Esophagus (tissue), 2 donors: ENCODE data around the gene SH3PXD2A. TPM values are rescaled to one million over a fixed set of nuclear protein-coding genes. Genes with fewer than 3 reads are reported as not detected.
A peak's percentile ranks its signal among the peaks of the same experiment; 100 is the strongest.

Source experiments
- H3K27ac ChIP-seq, 2 donors: one replicate each; pipeline ENCODE4 v1.5.1; 2013; ENCODE audit warnings: low read depth in 2 of 2, mild to moderate bottlenecking in 2 of 2, inconsistent platforms in 1 of 2, low read length in 1 of 2, moderate library complexity in 1 of 2
- H3K27me3 ChIP-seq, 2 donors: one replicate each; pipeline ENCODE4 v1.6.1; 2013; ENCODE audit warnings: low read length in 2 of 2, control low read depth in 1 of 2, mild to moderate bottlenecking in 1 of 2; ENCODE audit not compliant: insufficient read depth in 2 of 2, control insufficient read depth in 1 of 2
- H3K36me3 ChIP-seq, 2 donors: one replicate each; pipeline ENCODE4 v1.6.1; 2013; ENCODE audit warnings: low read length in 1 of 2; ENCODE audit not compliant: control insufficient read depth in 2 of 2, insufficient read depth in 2 of 2
- H3K4me1 ChIP-seq, 2 donors: one replicate each; pipeline ENCODE4 v1.6.1; 2013; ENCODE audit warnings: low read length in 1 of 2; ENCODE audit not compliant: control insufficient read depth in 2 of 2, insufficient read depth in 2 of 2
- H3K4me3 ChIP-seq, 2 donors: one replicate each; pipeline ENCODE4 v1.5.1; 2013; ENCODE audit warnings: low read length in 2 of 2, mild to moderate bottlenecking in 2 of 2, low read depth in 1 of 2, moderate library complexity in 1 of 2
- H3K9me3 ChIP-seq, 2 donors: one replicate each; pipeline ENCODE4 v1.6.1; 2013; ENCODE audit warnings: mild to moderate bottlenecking in 2 of 2, low read depth in 1 of 2, low read length in 1 of 2, moderate library complexity in 1 of 2; ENCODE audit not compliant: control insufficient read depth in 2 of 2, insufficient read depth in 1 of 2
- WGBS, 2 donors: extraction: QIAGEN DNeasy Blood & Tissue Kit; methylation state at CpG; one replicate each; pipeline ENCODE4 v1.1.7; 2013; 5-methylcytosine and 5-hydroxymethylcytosine counted together
- polyA plus RNA-seq, 2 donors: library from polyadenylated mRNA; stranded (reverse); fragments of 200-250 nt; gene quantifications; one replicate each; pipeline ENCODE4 v1.2.3, GENCODE V29; 2013
- donor health status: healthy with polysubstance abuse.
- donor health status: Bipolar disorder and iron deficiency.

Gene SH3PXD2A
- polyA plus RNA-seq, 2 donors: 14.9 to 34.2 TPM

- H3K27ac ChIP-seq: no peak overlapping the region
- WGBS, 2 donors: 64 to 80% methylated on average over 3 of the region's 3 CpGs
- H3K9me3 ChIP-seq: no peaks in the 10 kb centered on the region
- peaks cover 3 to 5% of the 10 kb centered on the region in 2 donors for H3K36me3 ChIP-seq
- H3K4me3 ChIP-seq: no peak overlapping the region
- no peaks in the 10 kb centered on the region for H3K27me3 ChIP-seq
- H3K4me1 ChIP-seq: peaks cover 0 to 5% of the 10 kb centered on the region in 2 donors
These were observed 36.8 kb upstream of the SH3PXD2A start for GRCh38 chr10:103892181-103892580.

DNA sequence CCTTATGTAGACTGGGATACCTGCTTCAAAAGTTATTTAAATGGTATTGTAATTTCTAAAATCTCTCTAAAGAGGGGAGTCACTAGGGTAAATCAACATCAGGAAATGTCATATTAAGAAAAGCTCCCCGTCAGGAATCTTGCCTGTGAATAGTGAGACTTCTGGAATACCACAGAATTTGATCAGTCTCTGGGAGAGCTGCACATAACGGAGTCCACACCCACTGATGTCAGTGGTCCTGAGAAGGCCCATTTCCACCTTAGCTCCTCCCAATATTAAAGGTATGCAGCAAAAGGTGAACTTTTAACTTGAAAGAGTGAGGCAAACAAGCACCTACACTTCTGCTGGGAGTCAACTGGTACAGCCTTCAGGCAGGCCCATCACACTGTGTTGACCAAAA is 35.3 kb upstream of the SH3PXD2A start:
- WGBS, 2 donors: 66 to 78% methylated on average over 2 of the region's 2 CpGs
- peaks cover 0 to 5% of the 10 kb centered on the region in 2 donors for H3K4me1 ChIP-seq
- H3K4me3 ChIP-seq: peak overlapping the region in 1 of 2 donors; percentile 21

DNA sequence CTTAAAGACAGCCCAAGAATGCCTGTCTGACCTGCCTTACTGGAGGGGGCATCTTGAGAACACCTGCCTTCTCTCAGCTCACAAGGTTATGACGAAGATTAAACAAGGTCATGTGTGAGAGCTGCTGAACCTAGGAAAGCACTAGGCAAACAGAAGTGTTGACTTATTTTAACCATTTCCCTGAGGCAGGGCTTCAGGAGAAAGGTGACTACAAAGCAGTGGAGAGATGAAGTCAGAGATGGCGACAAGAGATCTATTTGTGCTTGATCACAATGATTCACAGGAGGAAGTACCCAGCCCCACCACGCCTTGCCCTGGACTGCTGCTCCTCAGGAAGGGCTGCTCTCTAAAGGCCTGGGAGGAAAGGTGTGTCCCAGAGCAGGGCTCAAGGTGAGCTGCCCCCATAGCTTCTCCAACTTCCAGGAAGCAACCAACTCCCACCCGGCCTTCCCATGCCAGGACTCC is 34.9 kb upstream of the SH3PXD2A start:
- no peaks in the 10 kb centered on the region for H3K9me3 ChIP-seq
- peaks cover 3% of the 10 kb centered on the region in 2 donors for H3K36me3 ChIP-seq
- H3K4me3 ChIP-seq: no peak overlapping the region
- peak overlapping the region; percentile 91 to 98 for H3K27ac ChIP-seq
- H3K4me1 ChIP-seq: peaks cover 0 to 5% of the 10 kb centered on the region in 2 donors
- H3K27me3 ChIP-seq: no peaks in the 10 kb centered on the region
- WGBS, 2 donors: 42 to 53% methylated on average over 4 of the region's 4 CpGs

More for the DNA sequence above, 35.3 kb upstream of the SH3PXD2A start:
- H3K36me3 ChIP-seq: peaks cover 3% of the 10 kb centered on the region in 2 donors
- H3K27ac ChIP-seq: peak overlapping the region; percentile 91 to 98
- no peaks in the 10 kb centered on the region for H3K9me3 ChIP-seq
- H3K27me3 ChIP-seq: no peaks in the 10 kb centered on the region

DNA sequence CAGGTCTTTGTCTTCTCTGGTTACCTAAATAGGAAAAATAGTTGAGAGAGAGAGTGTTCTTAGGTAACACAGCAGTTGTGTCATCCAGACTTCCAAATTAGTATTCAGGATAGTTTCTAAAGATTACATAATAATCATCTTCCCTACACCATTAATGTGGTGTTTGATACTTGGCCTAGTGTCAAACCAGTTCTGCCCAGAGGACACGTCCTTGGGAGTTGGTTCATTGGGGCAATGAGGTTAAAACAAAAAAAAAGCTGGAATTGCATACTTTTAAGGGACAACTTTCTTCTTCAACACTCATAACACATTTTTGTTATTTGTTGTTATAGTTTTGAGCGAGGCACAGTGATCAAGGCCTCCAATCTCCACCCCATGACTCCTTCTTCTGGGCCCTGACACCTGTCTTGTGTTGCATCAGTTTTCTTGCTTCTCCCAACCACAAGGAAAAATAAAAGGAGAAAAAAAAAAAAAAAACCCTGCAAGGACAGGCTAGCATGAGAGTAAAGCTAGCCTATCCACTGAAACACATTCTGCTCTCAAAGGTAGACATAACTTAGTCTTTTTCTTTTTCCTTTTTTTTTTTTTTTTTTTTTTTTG is 33.8 kb upstream of the SH3PXD2A start:
- H3K4me3 ChIP-seq: no peak overlapping the region
- H3K27me3 ChIP-seq: no peaks in the 10 kb centered on the region
- peaks cover 0 to 5% of the 10 kb centered on the region in 2 donors for H3K4me1 ChIP-seq
- peaks cover 3% of the 10 kb centered on the region in 2 donors for H3K36me3 ChIP-seq
- peak overlapping the region; percentile 80 to 91 for H3K27ac ChIP-seq
- 58% methylated on average over 2 of the region's 2 CpGs for WGBS, 2 donors
- H3K9me3 ChIP-seq: no peaks in the 10 kb centered on the region

GRCh38 chr10:103888113-103888841 is 32.9 kb upstream of the SH3PXD2A start:
- Histone ChIP-seq H3K27ac (peak overlapping the region; percentile 80 to 91), H3K27me3 (no peaks in the 10 kb centered on the region), H3K4me3 (no peak overlapping the region), H3K36me3 (peaks cover 3% of the 10 kb centered on the region in 2 donors), H3K4me1 (peaks cover 0 to 5% of the 10 kb centered on the region in 2 donors), H3K9me3 (no peaks in the 10 kb centered on the region)
- 5 to 8% methylated on average over 6 of the region's 6 CpGs for WGBS, 2 donors

DNA sequence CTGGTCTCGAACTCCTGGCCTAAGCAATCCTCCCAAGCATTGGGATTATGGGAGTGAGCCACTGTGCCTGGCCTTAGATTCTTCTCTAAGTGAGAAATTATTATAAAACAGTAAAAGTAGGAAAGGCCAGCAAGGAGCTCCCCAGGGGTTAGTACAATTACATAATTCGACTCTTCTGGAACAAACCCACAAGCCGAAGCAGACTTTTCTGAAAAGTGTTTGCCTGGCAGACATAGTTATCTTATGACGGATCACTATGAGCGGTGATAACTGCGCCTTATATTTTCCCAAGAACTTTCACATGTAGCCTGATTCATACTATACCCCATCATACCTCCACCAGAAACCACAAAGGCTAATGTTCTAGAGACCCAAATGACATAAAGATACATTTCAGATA is 30.2 kb upstream of the SH3PXD2A start:
- Histone ChIP-seq H3K36me3 (peaks cover 2 to 10% of the 10 kb centered on the region in 2 donors), H3K4me1 (peaks cover 0 to 9% of the 10 kb centered on the region in 2 donors), H3K9me3 (no peaks in the 10 kb centered on the region), H3K4me3 (no peak overlapping the region), H3K27me3 (no peaks in the 10 kb centered on the region), H3K27ac (no peak overlapping the region)
- 68 to 75% methylated on average over 6 of the region's 6 CpGs for WGBS, 2 donors

GRCh38 chr10:103884681-103885139 is 29.3 kb upstream of the SH3PXD2A start:
- 54 to 57% methylated on average over 3 of the region's 3 CpGs for WGBS, 2 donors

DNA sequence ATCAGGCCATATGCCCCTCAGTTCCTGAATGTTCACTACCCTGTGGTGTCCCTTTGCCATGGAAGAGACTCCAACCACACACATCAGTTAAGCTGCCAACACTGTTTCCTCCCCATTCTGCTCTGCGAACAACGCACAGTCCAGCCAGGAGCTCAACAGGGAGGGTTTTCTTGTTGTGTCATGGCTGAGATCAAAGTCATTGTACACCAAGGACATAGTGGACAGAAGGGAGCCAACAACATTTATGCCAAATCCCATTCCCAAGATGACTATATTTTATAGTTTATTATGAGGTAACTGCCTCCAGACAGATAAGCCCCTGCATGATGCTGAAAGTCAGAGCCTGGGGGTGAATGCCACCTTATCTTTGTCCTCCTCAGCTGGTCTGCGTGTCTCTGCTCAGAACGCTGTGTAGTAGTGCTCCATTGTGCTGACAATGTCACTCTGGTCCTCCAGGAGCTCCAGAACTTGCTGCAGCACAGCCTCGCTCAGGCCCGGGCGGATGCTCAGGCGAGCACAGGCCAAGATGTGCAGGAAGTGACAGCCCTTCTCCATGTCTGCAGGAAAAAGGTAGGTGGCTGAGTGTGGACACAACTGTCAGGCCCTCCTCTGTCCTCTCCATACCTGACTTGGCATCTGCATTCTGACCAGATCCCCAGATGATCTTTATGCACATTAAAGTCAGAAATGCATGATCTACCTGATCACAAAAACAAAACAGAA is 27.1 kb upstream of the SH3PXD2A start:
- Histone ChIP-seq H3K27me3 (no peaks in the 10 kb centered on the region), H3K4me3 (no peak overlapping the region), H3K4me1 (peaks cover 0 to 20% of the 10 kb centered on the region in 2 donors), H3K9me3 (no peaks in the 10 kb centered on the region), H3K36me3 (peaks cover 11 to 27% of the 10 kb centered on the region in 2 donors), H3K27ac (peak overlapping the region; percentile 46 to 92)
- WGBS, 2 donors: 62 to 74% methylated on average over 8 of the region's 8 CpGs

More at GRCh38 chr10:103884681-103885139, 29.3 kb upstream of the SH3PXD2A start:
- Histone ChIP-seq H3K27me3 (no peaks in the 10 kb centered on the region), H3K4me3 (no peak overlapping the region), H3K36me3 (peaks cover 2 to 17% of the 10 kb centered on the region in 2 donors), H3K4me1 (peaks cover 0 to 12% of the 10 kb centered on the region in 2 donors), H3K9me3 (no peaks in the 10 kb centered on the region), H3K27ac (peak overlapping the region in 1 of 2 donors; percentile 65)
